ENCODE results near the gene RIPK3. TPM values are rescaled to one million over a fixed set of nuclear protein-coding genes. Genes with fewer than 3 reads are reported as not detected.

RIPK3 gene
- total RNA-seq, 1 donor from 2014 or later, result 2.6 TPM

GRCh38 chr14:24308342-24309124 lies 31.3 kb downstream of the RIPK3 start:
- no peak for DNase-seq (ENCODE audit: extremely low read depth, low read depth, low spot score)

- no peak for DNase-seq (ENCODE audit: extremely low read depth, low read depth, low spot score)
Measured at GRCh38 chr14:24307575-24308341, 32.0 kb downstream of the RIPK3 start, which contains the start of gene CIDEB. Gene CIDEB (minus strand): TSS chr14:24307977. CDS start chr14:24307858, 119 bp downstream.

- no peak for DNase-seq (ENCODE audit: extremely low read depth, low read depth, low spot score)
Measured at GRCh38 chr14:24307156-24307574, 32.6 kb downstream of the RIPK3 start.

GRCh38 chr14:24304019-24304387 lies 35.8 kb downstream of the RIPK3 start:
- DNase-seq (ENCODE audit: extremely low read depth, low read depth, low spot score), result no peak

GRCh38 chr14:24300326-24300980 lies 39.3 kb downstream of the RIPK3 start:
- no peak for DNase-seq (ENCODE audit: extremely low read depth, low read depth, low spot score)

- no peak for DNase-seq (ENCODE audit: extremely low read depth, low read depth, low spot score)
Measured at GRCh38 chr14:24299255-24300191, 40.3 kb downstream of the RIPK3 start, which contains the start of the genes DHRS1 and NOP9. Gene DHRS1 (minus strand): TSS chr14:24299780. CDS start chr14:24299106, 674 bp downstream. Gene NOP9 (plus strand): TSS chr14:24299850. CDS start chr14:24299955, 105 bp downstream.

GRCh38 chr14:24298892-24299254 lies 40.9 kb downstream of the RIPK3 start:
- DNase-seq (ENCODE audit: extremely low read depth, low read depth, low spot score), result no peak

- DNase-seq (ENCODE audit: extremely low read depth, low read depth, low spot score), result no peak
Measured at GRCh38 chr14:24297190-24297964, 42.4 kb downstream of the RIPK3 start.

GRCh38 chr14:24296341-24297157 lies 43.2 kb downstream of the RIPK3 start:
- DNase-seq (ENCODE audit: extremely low read depth, low read depth, low spot score), result peak; percentile 87

- DNase-seq (ENCODE audit: extremely low read depth, low read depth, low spot score), result no peak
Measured at GRCh38 chr14:24293525-24293924, 46.3 kb downstream of the RIPK3 start.

GRCh38 chr14:24292118-24292807 lies 47.5 kb downstream of the RIPK3 start:
- DNase-seq (ENCODE audit: extremely low read depth, low read depth, low spot score), result no peak

- DNase-seq (ENCODE audit: extremely low read depth, low read depth, low spot score), result no peak
Measured at GRCh38 chr14:24291446-24292117, 48.2 kb downstream of the RIPK3 start.

GRCh38 chr14:24290746-24291145 lies 49.0 kb downstream of the RIPK3 start:
- DNase-seq (ENCODE audit: extremely low read depth, low read depth, low spot score), result no peak

GRCh38 chr14:24289649-24290280 lies 50.0 kb downstream of the RIPK3 start:
- no peak for DNase-seq (ENCODE audit: extremely low read depth, low read depth, low spot score)

GRCh38 chr14:24286996-24287395 lies 52.8 kb downstream of the RIPK3 start:
- no peak for DNase-seq (ENCODE audit: extremely low read depth, low read depth, low spot score)

Data from glomerular endothelial cell (primary cell).